Astrocyte of the cerebellum (primary cell): Measurements from ENCODE around the gene ZNF554.
"Not testable (repeated sequence)": the region's sequence is repeated elsewhere in the genome, so short reads cannot be mapped to it uniquely, and the experiment has no call there.

Source experiments
- DNase-seq: peaks from one replicate; pipeline ENCODE4 v3.0.0-alpha.2; 2011; ENCODE audit warnings: low read depth
- H3K4me3 ChIP-seq: 2 replicates; pipeline ENCODE4 v1.5.1; 2011; ENCODE audit warnings: mild to moderate bottlenecking, low read depth, low read length, moderate library complexity
- CTCF ChIP-seq: IDR thresholded peaks from 2 replicates; pipeline ENCODE4 v1.5.1; 2012; ENCODE audit warnings: low read length, low read depth, moderate library complexity, mild to moderate bottlenecking; ENCODE audit errors: missing control alignments
- in situ Hi-C: cut with HindIII; loops from 2 replicates; pipeline ENCODE4 v1.10.0; 2017; ENCODE audit warnings: low sequenced_read_pairs

ZNF554 gene

GRCh38 chr19:2790557-2791271 is 29.0 kb upstream of the ZNF554 start:
- no peak for DNase-seq
- no peak for TF ChIP-seq CTCF
- H3K4me3 ChIP-seq, result no peak overlapping the region
- in situ Hi-C loops, result no loop called here

- no peak for TF ChIP-seq CTCF
- no peak overlapping the region for H3K4me3 ChIP-seq
- in situ Hi-C loops, result no loop called here
- DNase-seq, result no peak
These were observed 28.2 kb upstream of the ZNF554 start for GRCh38 chr19:2791440-2791839.

- in situ Hi-C loops, result no loop called here
These were observed 27.8 kb upstream of the ZNF554 start for GRCh38 chr19:2791876-2792275.

GRCh38 chr19:2792666-2793065 is 27.0 kb upstream of the ZNF554 start:
- in situ Hi-C loops, DNase-seq: not testable (repeated sequence)

More at GRCh38 chr19:2791876-2792275, 27.8 kb upstream of the ZNF554 start:
- no peak for DNase-seq
- TF ChIP-seq CTCF, result no peak
- no peak overlapping the region for H3K4me3 ChIP-seq

GRCh38 chr19:2793126-2793525 is 26.5 kb upstream of the ZNF554 start:
- no peak for DNase-seq
- in situ Hi-C loops, result no loop called here
- TF ChIP-seq CTCF, result no peak
- H3K4me3 ChIP-seq, result no peak overlapping the region

More at GRCh38 chr19:2792666-2793065, 27.0 kb upstream of the ZNF554 start:
- H3K4me3 ChIP-seq, result not testable (repeated sequence)

GRCh38 chr19:2793577-2793976 is 26.1 kb upstream of the ZNF554 start:
- in situ Hi-C loops, result no loop called here
- no peak for DNase-seq
- H3K4me3 ChIP-seq, result no peak overlapping the region
- TF ChIP-seq CTCF, result no peak

GRCh38 chr19:2795827-2796658 is 23.6 kb upstream of the ZNF554 start:
- in situ Hi-C loops, result no loop called here
- no peak for TF ChIP-seq CTCF
- DNase-seq, result no peak
- no peak overlapping the region for H3K4me3 ChIP-seq
